GM12878 (cell line): Measurements from ENCODE around the gene DDX10. TPM values are rescaled to one million over a fixed set of nuclear protein-coding genes. Genes with fewer than 3 reads are reported as not detected.
A peak's percentile ranks its signal among the peaks of the same experiment; 100 is the strongest.

Experiments
- BCLAF1 ChIP-seq: fragments of 450-650 bp; IDR thresholded peaks from 2 replicates; pipeline ENCODE4 v1.6.1; 2017; ENCODE audit warnings: antibody characterized with exemption, mild to moderate bottlenecking, moderate library complexity
- CBX5 ChIP-seq: sonication (generic); IDR thresholded peaks from 2 replicates; pipeline ENCODE4 v1.6.1; 2016; ENCODE audit warnings: low read depth, moderate library complexity, mild to moderate bottlenecking, inconsistent platforms
- FOS ChIP-seq: IDR thresholded peaks from 3 replicates; pipeline ENCODE4 v1.6.1; 2011; ENCODE audit warnings: borderline replicate concordance; ENCODE audit not compliant: insufficient read length; ENCODE audit errors: extremely low read depth
- MEF2A ChIP-seq: IDR thresholded peaks from 2 replicates; pipeline ENCODE4 v1.6.1; 2011; ENCODE audit warnings: low read depth, mild to moderate bottlenecking, low read length, moderate library complexity; ENCODE audit not compliant: insufficient read depth
- NKRF ChIP-seq: fragments of 450-650 bp; conservative IDR thresholded peaks from 2 replicates; pipeline ENCODE4 v1.6.1; 2017; ENCODE audit warnings: mild to moderate bottlenecking, moderate library complexity
- NR2C1 ChIP-seq: fragments of 450-650 bp; IDR thresholded peaks from 2 replicates; pipeline ENCODE4 v1.6.1; 2017; ENCODE audit warnings: antibody characterized with exemption, mild to moderate bottlenecking, moderate library complexity
- PKNOX1 ChIP-seq: fragments of 450-650 bp; IDR thresholded peaks from 2 replicates; pipeline ENCODE4 v1.6.1; 2016; ENCODE audit warnings: mild to moderate bottlenecking
- POLR2AphosphoS5 ChIP-seq: IDR thresholded peaks from 2 replicates; pipeline ENCODE4 v1.6.1; 2011; ENCODE audit warnings: mild to moderate bottlenecking, low read length, inconsistent platforms
- RAD51 ChIP-seq: fragments of 450-650 bp; IDR thresholded peaks from 2 replicates; pipeline ENCODE4 v1.6.1; 2016; ENCODE audit warnings: moderate library complexity, mild to moderate bottlenecking, inconsistent platforms
- RELA ChIP-seq: fragments of 450-650 bp; IDR thresholded peaks from 2 replicates; pipeline ENCODE4 v1.8.0; 2014; ENCODE audit warnings: borderline replicate concordance; ENCODE audit not compliant: partially characterized antibody
- ZBTB11 ChIP-seq: fragments of 450-650 bp; formaldehyde crosslinking; IDR thresholded peaks from 2 replicates; pipeline ENCODE4 v1.5.0; 2022; ENCODE audit warnings: mild to moderate bottlenecking, missing genetic modification characterization
- ZNF207 ChIP-seq: fragments of 450-650 bp; IDR thresholded peaks from 2 replicates; pipeline ENCODE4 v1.6.1; 2014; ENCODE audit warnings: antibody characterized with exemption, mild to moderate bottlenecking, borderline replicate concordance
- ZNF687 ChIP-seq: fragments of 450-650 bp; IDR thresholded peaks from 2 replicates; pipeline ENCODE4 v1.6.1; 2017; ENCODE audit warnings: mild to moderate bottlenecking, moderate library complexity
- polyA plus RNA-seq, 11 experiments: library from polyadenylated mRNA; depleted of rRNA in 4 of 11; unstranded in 6 of 11; stranded (reverse) in 5 of 11; fragments of >200 nt; fragmentation: Nextera tagmentation in 4 of 11; fragmentation: Illumina TruSeq in 1 of 11; extraction: Ambion mirVana in 4 of 11; extraction: Trizol in 1 of 11; gene quantifications; 1 replicate in 1 of 11; 2 replicates in 10 of 11; pipeline versions ENCODE4 v1.2.1 to v1.2.3, GENCODE V29; 2011 to 2016; ENCODE audit warnings: inconsistent platforms in 2 of 11, missing spikeins in 2 of 11, low read depth in 1 of 11
- total RNA-seq, 4 experiments: library from RNA; depleted of rRNA in 3 of 4; stranded (reverse); fragments of >200 nt in 3 of 4; fragmentation: Illumina TruSeq in 1 of 4; extraction: Trizol in 1 of 4; gene quantifications; 2 replicates each; pipeline versions ENCODE4 v1.2.1 to v1.2.3, GENCODE V29; 2013 to 2021

The DDX10 gene
- total and polyA plus RNA-seq, 10 of the 15 experiments (the other 5 are each of a cell fraction or from before 2014, with no cell fraction given) = 20.9 to 51.5 (median 31.9) TPM

- 0 out of 2 replicates have a peak, but pooled peaks have one; percentile 20 for TF ChIP-seq ZBTB11
- peak; percentile 29; the same call in 1 of the 2 replicates for TF ChIP-seq PKNOX1
- no peak for TF ChIP-seq MEF2A
- TF ChIP-seq RAD51 = peak; percentile 60
- TF ChIP-seq CBX5 = no peak
- peak; percentile 42; the same call in 1 of the 2 replicates for TF ChIP-seq POLR2AphosphoS5
- peak; percentile 62; the same call in 1 of the 2 replicates for TF ChIP-seq ZNF687
- TF ChIP-seq NKRF = peak; percentile 96
- TF ChIP-seq BCLAF1 = no peak
- peak; percentile 11 for TF ChIP-seq RELA
- peak; percentile 54; the same call in 1 of the 2 replicates for TF ChIP-seq ZNF207
- TF ChIP-seq NR2C1 = peak; percentile 93
- TF ChIP-seq FOS = no peak
Measured at GRCh38 chr11:108664730-108665525, at the start of gene DDX10 (continued).
